Prostate gland (tissue), 2 donors: ENCODE measurements around the gene TTC16.

Source experiments
- POLR2A ChIP-seq: fragments of 450-650 bp; IDR thresholded peaks from one replicate; pipeline ENCODE4 v1.6.1; 2016; ENCODE audit warnings: antibody characterized with exemption, mild to moderate bottlenecking
- POLR2AphosphoS5 ChIP-seq: sonication (generic); formaldehyde crosslinking; IDR thresholded peaks from one replicate; pipeline ENCODE4 v1.6.1; 2017; ENCODE audit warnings: antibody characterized with exemption
- TF ChIP-seq, protein P1 (sequence below), 4 experiments: fragments of 200-600 bp in 2 of 4; fragments of 450-650 bp in 2 of 4; sonication (generic) in 2 of 4; IDR thresholded peaks; 1 replicate in 3 of 4; 2 replicates in 1 of 4; pipeline ENCODE4 v1.5.1; 2016 to 2019; ENCODE audit warnings: antibody characterized with exemption in 4 of 4, mild to moderate bottlenecking in 2 of 4, moderate library complexity in 2 of 4

DNA sequence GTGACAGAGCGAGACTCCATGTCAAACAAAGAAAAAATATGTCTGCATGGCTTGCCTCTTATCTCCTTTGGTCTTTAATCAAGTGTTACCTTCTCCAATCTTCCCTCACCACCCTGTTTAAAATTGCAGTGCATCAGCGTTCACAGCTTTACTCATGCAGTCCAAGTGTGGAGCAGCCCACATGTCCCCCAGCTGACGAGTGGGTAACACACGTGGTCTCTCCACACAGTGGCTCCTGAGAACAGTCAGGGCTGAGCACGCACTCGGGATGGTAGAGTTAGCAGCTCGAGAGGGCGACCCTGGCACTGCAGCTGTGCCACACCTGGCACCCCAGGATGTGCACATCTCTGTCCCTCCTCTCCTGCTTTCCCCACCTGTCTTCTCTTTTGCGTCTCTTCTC lies 35.0 kb upstream of the TTC16 start:
- TF ChIP-seq, protein P1, sequence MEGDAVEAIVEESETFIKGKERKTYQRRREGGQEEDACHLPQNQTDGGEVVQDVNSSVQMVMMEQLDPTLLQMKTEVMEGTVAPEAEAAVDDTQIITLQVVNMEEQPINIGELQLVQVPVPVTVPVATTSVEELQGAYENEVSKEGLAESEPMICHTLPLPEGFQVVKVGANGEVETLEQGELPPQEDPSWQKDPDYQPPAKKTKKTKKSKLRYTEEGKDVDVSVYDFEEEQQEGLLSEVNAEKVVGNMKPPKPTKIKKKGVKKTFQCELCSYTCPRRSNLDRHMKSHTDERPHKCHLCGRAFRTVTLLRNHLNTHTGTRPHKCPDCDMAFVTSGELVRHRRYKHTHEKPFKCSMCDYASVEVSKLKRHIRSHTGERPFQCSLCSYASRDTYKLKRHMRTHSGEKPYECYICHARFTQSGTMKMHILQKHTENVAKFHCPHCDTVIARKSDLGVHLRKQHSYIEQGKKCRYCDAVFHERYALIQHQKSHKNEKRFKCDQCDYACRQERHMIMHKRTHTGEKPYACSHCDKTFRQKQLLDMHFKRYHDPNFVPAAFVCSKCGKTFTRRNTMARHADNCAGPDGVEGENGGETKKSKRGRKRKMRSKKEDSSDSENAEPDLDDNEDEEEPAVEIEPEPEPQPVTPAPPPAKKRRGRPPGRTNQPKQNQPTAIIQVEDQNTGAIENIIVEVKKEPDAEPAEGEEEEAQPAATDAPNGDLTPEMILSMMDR (IDR thresholded peaks at IDR 0.05) = no peak
- TF ChIP-seq POLR2AphosphoS5 (no peak), POLR2A (no peak)
